ENCODE results near the gene MOB3B.

The MOB3B gene

GRCh38 chr9:27394826-27395201, 134.8 kb downstream of the MOB3B start:
- Histone ChIP-seq H3K27ac (ENCODE audit: low read depth, low read length, poor library complexity, severe bottlenecking) (no peak overlapping the region), H3K79me2 (ENCODE audit: insufficient read depth, low read length) (no peaks in the 10 kb centered on the region), H3K9ac (ENCODE audit: low read length) (no peak overlapping the region), H3K27me3 (ENCODE audit: insufficient read depth, low read length) (no peaks in the 10 kb centered on the region), H3K9me2 (ENCODE audit: low read depth, low read length) (no peaks in the 10 kb centered on the region), H2AFZ (ENCODE audit: low read length) (no peak overlapping the region), H3K36me3 (ENCODE audit: insufficient read depth, low read length) (no peaks in the 10 kb centered on the region), H3K9me3 (ENCODE audit: low read length) (no peaks in the 10 kb centered on the region), H3F3A (ENCODE audit: insufficient read depth, low read length) (no peaks in the 10 kb centered on the region), H3K4me1 (ENCODE audit: insufficient read depth, low read length, severe bottlenecking) (no peaks in the 10 kb centered on the region), H4K20me1 (ENCODE audit: insufficient read depth, low read length) (no peaks in the 10 kb centered on the region), H3K4me2 (ENCODE audit: low read length) (no peak overlapping the region), H3K4me3 (ENCODE audit: low read depth, low read length, poor library complexity, severe bottlenecking) (no peak overlapping the region)
- no peak for TF ChIP-seq EZH2 (IDR thresholded peaks at IDR 0.05; ENCODE audit: borderline replicate concordance, low read length)
- TF ChIP-seq CTCF (IDR thresholded peaks at IDR 0.05; ENCODE audit: low read length): no peak

DNA sequence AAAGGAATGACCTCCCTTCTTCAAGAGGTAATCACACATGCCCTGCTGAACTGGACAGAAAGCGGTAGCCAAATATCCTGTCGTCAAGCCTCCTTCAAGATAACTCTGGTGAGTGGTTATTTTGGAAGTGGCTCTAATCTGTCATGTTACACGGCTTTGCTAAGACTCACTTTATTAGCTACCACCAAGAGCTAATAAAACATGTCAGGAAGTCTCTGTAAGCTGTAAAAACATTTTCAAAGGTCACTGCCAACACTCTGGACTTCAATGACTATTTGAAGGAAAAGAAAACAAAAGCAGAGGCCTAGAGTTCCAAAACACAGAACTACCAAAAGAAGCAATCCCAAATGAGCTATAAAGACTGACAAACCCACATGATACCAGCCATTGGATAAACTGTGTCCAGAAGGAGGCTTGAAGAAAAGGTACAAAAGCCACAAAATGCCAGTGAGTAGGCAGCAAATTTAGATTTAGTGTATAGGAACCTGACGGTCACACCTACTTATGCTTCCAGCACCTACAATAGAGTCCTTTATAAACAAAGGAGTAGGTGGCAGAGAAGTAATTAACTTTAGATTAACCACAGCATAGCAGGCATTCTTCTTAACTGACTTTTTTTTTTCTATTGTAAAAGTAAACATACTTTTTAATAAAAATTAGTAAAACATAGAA, 135.3 kb downstream of the MOB3B start:
- Histone ChIP-seq H3K9me3 (ENCODE audit: low read length) (no peaks in the 10 kb centered on the region), H3K4me1 (ENCODE audit: insufficient read depth, low read length, severe bottlenecking) (no peaks in the 10 kb centered on the region), H3K4me3 (ENCODE audit: low read depth, low read length, poor library complexity, severe bottlenecking) (no peak overlapping the region), H3K27me3 (ENCODE audit: insufficient read depth, low read length) (no peaks in the 10 kb centered on the region), H3K9ac (ENCODE audit: low read length) (no peak overlapping the region), H3F3A (ENCODE audit: insufficient read depth, low read length) (no peaks in the 10 kb centered on the region), H3K79me2 (ENCODE audit: insufficient read depth, low read length) (no peaks in the 10 kb centered on the region), H3K9me2 (ENCODE audit: low read depth, low read length) (no peaks in the 10 kb centered on the region), H3K4me2 (ENCODE audit: low read length) (no peak overlapping the region), H4K20me1 (ENCODE audit: insufficient read depth, low read length) (no peaks in the 10 kb centered on the region), H3K36me3 (ENCODE audit: insufficient read depth, low read length) (no peaks in the 10 kb centered on the region), H3K27ac (ENCODE audit: low read depth, low read length, poor library complexity, severe bottlenecking) (no peak overlapping the region), H2AFZ (ENCODE audit: low read length) (no peak overlapping the region)
- TF ChIP-seq EZH2 (IDR thresholded peaks at IDR 0.05; ENCODE audit: borderline replicate concordance, low read length) (no peak), CTCF (IDR thresholded peaks at IDR 0.05; ENCODE audit: low read length) (no peak)

- TF ChIP-seq EZH2 (IDR thresholded peaks at IDR 0.05; ENCODE audit: borderline replicate concordance, low read length): no peak
- TF ChIP-seq CTCF (IDR thresholded peaks at IDR 0.05; ENCODE audit: low read length): no peak
- Histone ChIP-seq H3K79me2 (ENCODE audit: insufficient read depth, low read length) (no peaks in the 10 kb centered on the region), H3K9me2 (ENCODE audit: low read depth, low read length) (no peaks in the 10 kb centered on the region), H3K9ac (ENCODE audit: low read length) (no peak overlapping the region), H3K4me2 (ENCODE audit: low read length) (no peak overlapping the region), H3K36me3 (ENCODE audit: insufficient read depth, low read length) (no peaks in the 10 kb centered on the region), H3K27ac (ENCODE audit: low read depth, low read length, poor library complexity, severe bottlenecking) (no peak overlapping the region), H3K27me3 (ENCODE audit: insufficient read depth, low read length) (no peaks in the 10 kb centered on the region), H3K9me3 (ENCODE audit: low read length) (no peaks in the 10 kb centered on the region), H3F3A (ENCODE audit: insufficient read depth, low read length) (no peaks in the 10 kb centered on the region), H4K20me1 (ENCODE audit: insufficient read depth, low read length) (no peaks in the 10 kb centered on the region), H3K4me3 (ENCODE audit: low read depth, low read length, poor library complexity, severe bottlenecking) (no peak overlapping the region), H3K4me1 (ENCODE audit: insufficient read depth, low read length, severe bottlenecking) (no peaks in the 10 kb centered on the region), H2AFZ (ENCODE audit: low read length) (no peak overlapping the region)
These were observed 136.4 kb downstream of the MOB3B start for GRCh38 chr9:27393054-27393846.
